Central memory CD8-positive, alpha-beta T cell (primary cell): ENCODE measurements around the gene C6orf132.

Experiments
- ATAC-seq: fragments of 150-1000 bp; cut with Tn5 transposase; replicated peaks from 2 replicates; pipeline ENCODE4 v1.10.0; 2022; ENCODE audit warnings: mild to moderate bottlenecking, moderate FRiP score, moderate number of reproducible peaks; ENCODE audit not compliant: poor library complexity, severe bottlenecking; ENCODE audit errors: extremely low read depth
- DNase-seq, 2 donors: peaks; one replicate each; pipeline ENCODE4 v3.0.0; 2021; ENCODE audit warnings: low spot score in 2 of 2
- H3K27ac Mint-ChIP-seq: one replicate; pipeline ENCODE4 v1.8.0; 2022; ENCODE audit warnings: low read depth, mild to moderate bottlenecking, moderate library complexity, mixed read lengths
- H3K27me3 Mint-ChIP-seq: one replicate; pipeline ENCODE4 v1.8.0; 2022; ENCODE audit warnings: mixed read lengths
- H3K36me3 Mint-ChIP-seq: one replicate; pipeline ENCODE4 v1.8.0; 2022; ENCODE audit warnings: mild to moderate bottlenecking, moderate library complexity, mixed read lengths; ENCODE audit not compliant: insufficient read depth
- H3K4me1 Mint-ChIP-seq: one replicate; pipeline ENCODE4 v1.8.0; 2022; ENCODE audit warnings: mixed read lengths
- H3K4me3 Mint-ChIP-seq: one replicate; pipeline ENCODE4 v1.8.0; 2022; ENCODE audit warnings: mild to moderate bottlenecking, moderate library complexity, mixed read lengths
- H3K9me3 Mint-ChIP-seq: one replicate; pipeline ENCODE4 v1.8.0; 2022; ENCODE audit warnings: mixed read lengths

Gene C6orf132

GRCh38 chr6:42142118-42142835 lies at the start of gene C6orf132:
Gene C6orf132 (minus strand): TSS chr6:42142620. CDS start chr6:42142444, 176 bp downstream.
- no peak for DNase-seq
- peaks cover 48% of the 10 kb centered on the region for H3K27me3 Mint-ChIP-seq
- no peak within 1 kb of the TSS for H3K27ac Mint-ChIP-seq
- ATAC-seq = peak; percentile 19
- no peaks in the 10 kb centered on the region for H3K36me3 Mint-ChIP-seq
- H3K4me3 Mint-ChIP-seq = peak within 1 kb of the TSS; percentile 49
- no peaks in the 10 kb centered on the region for H3K9me3 Mint-ChIP-seq
- H3K4me1 Mint-ChIP-seq = peaks cover 5% of the 10 kb centered on the region

GRCh38 chr6:42190554-42191183 lies 48.2 kb upstream of the C6orf132 start:
- Mint-ChIP-seq H3K4me3 (no peak overlapping the region), H3K27me3 (no peaks in the 10 kb centered on the region), H3K4me1 (no peaks in the 10 kb centered on the region), H3K9me3 (no peaks in the 10 kb centered on the region), H3K36me3 (peaks cover 5% of the 10 kb centered on the region), H3K27ac (no peak overlapping the region)
- DNase-seq = no peak
- no peak for ATAC-seq

- H3K27ac Mint-ChIP-seq = no peak overlapping the region
Measured at GRCh38 chr6:42188406-42188805, 46.0 kb upstream of the C6orf132 start.

GRCh38 chr6:42185597-42185996 lies 43.2 kb upstream of the C6orf132 start:
- H3K9me3 Mint-ChIP-seq = no peaks in the 10 kb centered on the region
- H3K4me3 Mint-ChIP-seq = no peak overlapping the region
- no peak for ATAC-seq
- peaks cover 1% of the 10 kb centered on the region for H3K36me3 Mint-ChIP-seq
- no peak overlapping the region for H3K27ac Mint-ChIP-seq
- no peaks in the 10 kb centered on the region for H3K4me1 Mint-ChIP-seq
- no peak for DNase-seq
- H3K27me3 Mint-ChIP-seq = no peaks in the 10 kb centered on the region

More at GRCh38 chr6:42188406-42188805, 46.0 kb upstream of the C6orf132 start:
- DNase-seq = no peak
- Mint-ChIP-seq H3K27me3 (no peaks in the 10 kb centered on the region), H3K4me3 (no peak overlapping the region), H3K9me3 (no peaks in the 10 kb centered on the region), H3K4me1 (no peaks in the 10 kb centered on the region), H3K36me3 (peaks cover 7% of the 10 kb centered on the region)
- ATAC-seq = no peak

- Mint-ChIP-seq H3K4me1 (no peaks in the 10 kb centered on the region), H3K36me3 (peaks cover 3% of the 10 kb centered on the region), H3K27me3 (peaks cover 3% of the 10 kb centered on the region), H3K9me3 (no peaks in the 10 kb centered on the region), H3K27ac (no peak overlapping the region), H3K4me3 (no peak overlapping the region)
- ATAC-seq = no peak
- no peak for DNase-seq
Measured at GRCh38 chr6:42184475-42184874, 42.1 kb upstream of the C6orf132 start.

- DNase-seq = no peak
- H3K4me3 Mint-ChIP-seq = no peak overlapping the region
- ATAC-seq = no peak
- peaks cover 3% of the 10 kb centered on the region for H3K36me3 Mint-ChIP-seq
- no peaks in the 10 kb centered on the region for H3K9me3 Mint-ChIP-seq
- H3K27me3 Mint-ChIP-seq = peaks cover 14% of the 10 kb centered on the region
- no peak overlapping the region for H3K27ac Mint-ChIP-seq
- no peaks in the 10 kb centered on the region for H3K4me1 Mint-ChIP-seq
Measured at GRCh38 chr6:42182101-42182500, 39.7 kb upstream of the C6orf132 start.

GRCh38 chr6:42179945-42180313 lies 37.5 kb upstream of the C6orf132 start:
- ATAC-seq = no peak
- Mint-ChIP-seq H3K4me3 (no peak overlapping the region), H3K4me1 (no peaks in the 10 kb centered on the region), H3K27me3 (peaks cover 23% of the 10 kb centered on the region), H3K27ac (no peak overlapping the region), H3K9me3 (no peaks in the 10 kb centered on the region), H3K36me3 (peaks cover 5% of the 10 kb centered on the region)
- DNase-seq = no peak

- H3K4me3 Mint-ChIP-seq = no peak overlapping the region
- peaks cover 23% of the 10 kb centered on the region for H3K27me3 Mint-ChIP-seq
- H3K36me3 Mint-ChIP-seq = peaks cover 5% of the 10 kb centered on the region
- H3K27ac Mint-ChIP-seq = no peak overlapping the region
- no peaks in the 10 kb centered on the region for H3K9me3 Mint-ChIP-seq
- ATAC-seq (no peak), DNase-seq (no peak)
- no peaks in the 10 kb centered on the region for H3K4me1 Mint-ChIP-seq
Measured at GRCh38 chr6:42179261-42179944, 37.0 kb upstream of the C6orf132 start.

GRCh38 chr6:42177514-42178364 lies 35.3 kb upstream of the C6orf132 start:
- no peaks in the 10 kb centered on the region for H3K4me1 Mint-ChIP-seq
- H3K27me3 Mint-ChIP-seq = peaks cover 23% of the 10 kb centered on the region
- H3K9me3 Mint-ChIP-seq = no peaks in the 10 kb centered on the region
- peaks cover 3% of the 10 kb centered on the region for H3K36me3 Mint-ChIP-seq
- DNase-seq (no peak), ATAC-seq (no peak)
- H3K4me3 Mint-ChIP-seq = no peak overlapping the region
- H3K27ac Mint-ChIP-seq = no peak overlapping the region

- no peak for ATAC-seq
- no peak overlapping the region for H3K27ac Mint-ChIP-seq
- no peaks in the 10 kb centered on the region for H3K4me1 Mint-ChIP-seq
- peaks cover 23% of the 10 kb centered on the region for H3K27me3 Mint-ChIP-seq
- peaks cover 3% of the 10 kb centered on the region for H3K36me3 Mint-ChIP-seq
- H3K9me3 Mint-ChIP-seq = no peaks in the 10 kb centered on the region
- no peak overlapping the region for H3K4me3 Mint-ChIP-seq
- DNase-seq = no peak
Measured at GRCh38 chr6:42176981-42177380, 34.6 kb upstream of the C6orf132 start.

GRCh38 chr6:42175860-42176259 lies 33.4 kb upstream of the C6orf132 start:
- Mint-ChIP-seq H3K4me1 (no peaks in the 10 kb centered on the region), H3K27ac (no peak overlapping the region), H3K36me3 (peaks cover 3% of the 10 kb centered on the region), H3K4me3 (no peak overlapping the region), H3K9me3 (no peaks in the 10 kb centered on the region), H3K27me3 (peaks cover 23% of the 10 kb centered on the region)
- DNase-seq (no peak), ATAC-seq (no peak)

GRCh38 chr6:42173101-42173500 lies 30.7 kb upstream of the C6orf132 start, which contains the start of gene GUCA1A:
Gene GUCA1A (plus strand): TSS chr6:42173364. CDS start chr6:42173614, 250 bp downstream.
- Mint-ChIP-seq H3K27me3 (peaks cover 17% of the 10 kb centered on the region), H3K36me3 (peaks cover 1% of the 10 kb centered on the region), H3K4me1 (no peaks in the 10 kb centered on the region), H3K27ac (peak within 1 kb of the TSS; percentile 16), H3K9me3 (no peaks in the 10 kb centered on the region), H3K4me3 (no peak within 1 kb of the TSS)
- no peak for ATAC-seq
- DNase-seq = no peak
